GM12878 (cell line): ENCODE measurements around the gene MSX1. TPM values are rescaled to one million over a fixed set of nuclear protein-coding genes. Genes with fewer than 3 reads are reported as not detected.

Experiments used
- ATAC-seq: fragments of 200-7000 bp; cut with Tn5 transposase; 3 replicates; pipeline ENCODE4 v1.9.1; 2020; ENCODE audit warnings: mild to moderate bottlenecking, moderate library complexity
- BruUV-seq: library from RNA; stranded (reverse); fragments of 400-500 nt; replicated peaks from 2 replicates; lab custom pipeline; 2021; lab: Mats Ljungman, UMichigan
- CTCF ChIA-PET: fragments of 300-600 bp; sonication (Branson Sonifier 250); formaldehyde crosslinking; extraction: SDS; loops from one replicate; lab custom pipeline; 2021; ENCODE audit warnings: inconsistent platforms; lab: Yijun Ruan, JAX
- POLR2A ChIA-PET: fragments of 350-600 bp; formaldehyde crosslinking; extraction: SDS; loops from one replicate; lab custom pipeline; 2021; ENCODE audit warnings: inconsistent platforms; lab: Charles Lee
- RAD21 ChIA-PET: fragments of 300-600 bp; sonication (Branson Sonifier 250); formaldehyde crosslinking; loops from one replicate; lab custom pipeline; 2023; ENCODE audit warnings: antibody characterized with exemption; ENCODE audit not compliant: unreplicated experiment; lab: Charles Lee
- SMC1A ChIA-PET: fragments of 300-600 bp; sonication (Branson Sonifier 250); formaldehyde crosslinking; loops from one replicate; lab custom pipeline; 2023; ENCODE audit not compliant: unreplicated experiment, uncharacterized antibody; lab: Charles Lee
- DNase-seq: peaks from one replicate; pipeline ENCODE4 v3.0.0-alpha.2; 2011; ENCODE audit warnings: low read depth, low spot score
- FAIRE-seq: peaks from 3 replicates; lab custom pipeline; 2011; peaks lifted over from hg19 to GRCh38; lab: Jason Lieb, UNC
- H2AFZ ChIP-seq: 2 replicates; pipeline ENCODE4 v1.6.0; 2011; ENCODE audit warnings: low read depth, low read length, control low read depth; ENCODE audit not compliant: control insufficient read depth
- H3K27ac ChIP-seq: 2 replicates; pipeline ENCODE4 v1.5.1; 2011; ENCODE audit warnings: control low read depth; ENCODE audit not compliant: control insufficient read depth, insufficient read depth
- H3K27me3 ChIP-seq, 2 experiments: replicated peaks in 1 of 2; 2 replicates each; pipeline versions ENCODE4 v1.6.0 to v1.6.1; 2011; ENCODE audit warnings: low read length in 1 of 2; ENCODE audit not compliant: control insufficient read depth in 2 of 2, insufficient read depth in 2 of 2
- H3K36me3 ChIP-seq, 2 experiments: 2 replicates each; pipeline ENCODE4 v1.5.1; 2011; ENCODE audit warnings: low read length in 1 of 2; ENCODE audit not compliant: control insufficient read depth in 2 of 2, insufficient read depth in 2 of 2
- H3K4me1 ChIP-seq: 2 replicates; pipeline ENCODE4 v1.6.1; 2011; ENCODE audit warnings: mild to moderate bottlenecking, low read length, moderate library complexity, mixed read lengths; ENCODE audit not compliant: control insufficient read depth, insufficient read depth
- H3K4me2 ChIP-seq: 2 replicates; pipeline ENCODE4 v1.6.0; 2011; ENCODE audit warnings: control low read depth; ENCODE audit not compliant: control insufficient read depth, insufficient read depth
- H3K4me3 ChIP-seq: fragments of 200-600 bp; sonication (generic); 2 replicates; pipeline ENCODE4 v1.5.1; 2016
- H3K79me2 ChIP-seq: 2 replicates; pipeline ENCODE4 v1.6.0; 2011; ENCODE audit warnings: low read length; ENCODE audit not compliant: control insufficient read depth, insufficient read depth
- H3K9ac ChIP-seq: 2 replicates; pipeline ENCODE4 v1.8.0; 2011; ENCODE audit warnings: low read length, control low read depth, mixed read lengths; ENCODE audit not compliant: control insufficient read depth, insufficient read depth
- H3K9me3 ChIP-seq: replicated peaks from 3 replicates; pipeline ENCODE4 v1.5.1; 2011; ENCODE audit warnings: mild to moderate bottlenecking, low read length; ENCODE audit not compliant: control insufficient read depth, insufficient read depth
- H4K20me1 ChIP-seq: 2 replicates; pipeline ENCODE4 v1.6.0; 2011; ENCODE audit not compliant: control insufficient read depth, insufficient read depth
- HCFC1 ChIP-seq: fragments of 150-350 bp; IDR thresholded peaks from 2 replicates; pipeline ENCODE4 v1.6.1; 2014; ENCODE audit warnings: low read length
- HDAC6 ChIP-seq: fragments of 200-600 bp; sonication (generic); IDR thresholded peaks from one replicate; pipeline ENCODE4 v1.8.0; 2017; ENCODE audit warnings: antibody characterized with exemption; ENCODE audit not compliant: unreplicated experiment
- KDM1A ChIP-seq: fragments of 200-600 bp; sonication (generic); IDR thresholded peaks from 2 replicates; pipeline ENCODE4 v1.6.1; 2016; ENCODE audit warnings: borderline replicate concordance
- MEF2A ChIP-seq: IDR thresholded peaks from 2 replicates; pipeline ENCODE4 v1.6.1; 2011; ENCODE audit warnings: low read depth, mild to moderate bottlenecking, low read length, moderate library complexity; ENCODE audit not compliant: insufficient read depth
- MTA2 ChIP-seq: fragments of 450-650 bp; IDR thresholded peaks from 2 replicates; pipeline ENCODE4 v1.6.1; 2016; ENCODE audit warnings: low read depth, mild to moderate bottlenecking, moderate library complexity
- NR2C1 ChIP-seq: fragments of 450-650 bp; IDR thresholded peaks from 2 replicates; pipeline ENCODE4 v1.6.1; 2017; ENCODE audit warnings: antibody characterized with exemption, mild to moderate bottlenecking, moderate library complexity
- RAD51 ChIP-seq: fragments of 450-650 bp; IDR thresholded peaks from 2 replicates; pipeline ENCODE4 v1.6.1; 2016; ENCODE audit warnings: moderate library complexity, mild to moderate bottlenecking, inconsistent platforms
- RUNX3 ChIP-seq: IDR thresholded peaks from 2 replicates; pipeline ENCODE4 v1.6.1; 2012; ENCODE audit warnings: low read length, inconsistent platforms
- SP1 ChIP-seq: IDR thresholded peaks from one replicate; pipeline ENCODE4 v1.6.1; 2011; ENCODE audit warnings: low read depth, low read length
- SUPT20H ChIP-seq: IDR thresholded peaks from 2 replicates; pipeline ENCODE4 v1.6.1; 2011; ENCODE audit warnings: low read depth, mild to moderate bottlenecking, low read length, moderate library complexity, borderline replicate concordance; ENCODE audit not compliant: control insufficient read depth
- TAF1 ChIP-seq: IDR thresholded peaks from 2 replicates; pipeline ENCODE4 v1.6.1; 2011; ENCODE audit warnings: mild to moderate bottlenecking, low read depth, low read length, borderline replicate concordance
- TCF12 ChIP-seq: IDR thresholded peaks from 2 replicates; pipeline ENCODE4 v1.6.1; 2011; ENCODE audit warnings: low read depth, mild to moderate bottlenecking, low read length
- ZNF622 ChIP-seq: fragments of 450-650 bp; IDR thresholded peaks from 2 replicates; pipeline ENCODE4 v1.6.1; 2017; ENCODE audit warnings: mild to moderate bottlenecking, inconsistent platforms
- WGBS: methylation state at CpG from one replicate; pipeline ENCODE4 v1.1.6; 2016; ENCODE audit warnings: low lambda C conversion rate; ENCODE audit not compliant: insufficient replicate concordance, insufficient coverage; ENCODE audit errors: missing lambda C conversion rate; 5-methylcytosine and 5-hydroxymethylcytosine counted together
- in situ Hi-C: fragments of 300-500 bp; cut with MboI; formaldehyde crosslinking; loops from 9 replicates; pipeline ENCODE4 v1.14.3; 2018; ENCODE audit warnings: mixed read lengths
- intact Hi-C: fragments of 100-400 bp; cut with micrococcal nuclease; formaldehyde crosslinking; loops from one replicate; pipeline ENCODE4 v1.14.2; 2022; ENCODE audit not compliant: unreplicated experiment
- polyA plus RNA-seq, 11 experiments: library from polyadenylated mRNA; depleted of rRNA in 4 of 11; unstranded in 6 of 11; stranded (reverse) in 5 of 11; fragments of >200 nt; fragmentation: Nextera tagmentation in 4 of 11; fragmentation: Illumina TruSeq in 1 of 11; extraction: Ambion mirVana in 4 of 11; extraction: Trizol in 1 of 11; gene quantifications; 1 replicate in 1 of 11; 2 replicates in 10 of 11; pipeline versions ENCODE4 v1.2.1 to v1.2.3, GENCODE V29; 2011 to 2016; ENCODE audit warnings: inconsistent platforms in 2 of 11, missing spikeins in 2 of 11, low read depth in 1 of 11
- total RNA-seq, 4 experiments: library from RNA; depleted of rRNA in 3 of 4; stranded (reverse); fragments of >200 nt in 3 of 4; fragmentation: Illumina TruSeq in 1 of 4; extraction: Trizol in 1 of 4; gene quantifications; 2 replicates each; pipeline versions ENCODE4 v1.2.1 to v1.2.3, GENCODE V29; 2013 to 2021
- TF ChIP-seq, protein P1 (sequence below): fragments of 450-650 bp; IDR thresholded peaks from 2 replicates; pipeline ENCODE4 v1.6.1; 2016; ENCODE audit warnings: mild to moderate bottlenecking, moderate library complexity, borderline replicate concordance
- TF ChIP-seq, protein P2 (sequence below): fragments of 450-650 bp; IDR thresholded peaks from 2 replicates; pipeline ENCODE4 v1.6.1; 2016; ENCODE audit warnings: mild to moderate bottlenecking

The MSX1 gene
- total and polyA plus RNA-seq, 10 of the 15 experiments (the other 5 are each of a cell fraction or from before 2014, with no cell fraction given), result 0.04 to 0.56 (median 0.15) TPM; not detected in 2

DNA sequence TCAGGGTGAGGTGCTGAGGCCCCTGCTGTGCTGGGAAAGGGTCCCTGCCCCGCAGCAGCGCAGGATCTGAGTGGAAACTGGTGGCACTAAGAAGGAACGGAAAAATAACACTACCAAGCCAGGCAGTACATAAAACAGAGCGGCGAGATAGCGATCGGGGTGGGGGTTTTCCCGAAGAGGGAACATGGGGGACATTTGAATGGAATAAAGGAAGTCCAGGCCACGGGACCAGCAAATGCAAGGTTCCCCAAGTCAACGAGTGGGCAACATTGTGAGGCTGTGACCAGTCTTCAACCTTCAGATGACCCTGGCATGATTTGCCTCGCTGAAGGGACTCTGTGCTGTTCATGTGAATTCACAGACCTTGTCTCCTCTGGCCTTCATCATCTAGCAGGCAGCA lies 13.7 kb downstream of the MSX1 start:
- no TSS peak for BruUV-seq
- peaks cover 8 to 29% of the 10 kb centered on the region in 2 experiments; a peak in 3 of 4 replicates for H3K27me3 ChIP-seq
- H2AFZ ChIP-seq, result no peak overlapping the region
- ChIA-PET SMC1A (no interaction called here), POLR2A (no interaction called here), RAD21 (no interaction called here), CTCF (no interaction called here)
- H3K9me3 ChIP-seq, result no peaks in the 10 kb centered on the region; the same call in 2 of the 3 replicates
- DNase-seq (no peak), FAIRE-seq (no peak), ATAC-seq (no peak)
- H3K36me3 ChIP-seq, result no peaks in the 10 kb centered on the region
- H3K27ac ChIP-seq, result no peak overlapping the region
- in situ Hi-C loops, result no loop called here
- no peaks in the 10 kb centered on the region for H3K4me1 ChIP-seq
- 27% methylated on average over 11 of the region's 11 CpGs for WGBS
- no peaks in the 10 kb centered on the region for H4K20me1 ChIP-seq
- intact Hi-C loops, result no loop called here
- H3K4me3 ChIP-seq, result no peak overlapping the region
- TF ChIP-seq ZNF622 (no peak), RAD51 (no peak), HDAC6 (no peak), SUPT20H (no peak), KDM1A (no peak), NR2C1 (no peak), RUNX3 (no peak)
- no peak overlapping the region for H3K9ac ChIP-seq
- H3K4me2 ChIP-seq, result no peak overlapping the region
- no peaks in the 10 kb centered on the region for H3K79me2 ChIP-seq

DNA sequence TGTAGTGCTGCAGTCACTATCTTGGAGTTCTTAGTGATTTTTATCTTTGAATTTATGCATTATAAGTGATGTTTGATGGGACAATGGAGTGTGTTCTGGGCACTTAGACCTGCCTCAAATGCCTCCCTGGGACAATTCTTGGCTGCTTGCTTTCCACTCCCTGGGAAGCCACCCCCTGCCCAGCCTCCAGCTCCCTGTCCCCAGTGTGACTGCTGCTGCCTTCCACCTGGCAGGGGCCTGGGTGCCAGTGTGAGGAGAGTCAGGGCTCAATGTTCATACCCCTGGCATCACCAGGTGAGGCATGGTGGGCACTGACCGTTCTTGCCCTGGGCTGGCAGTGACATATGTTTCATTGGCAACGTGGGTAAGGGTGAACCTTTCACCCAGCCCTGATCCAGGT lies 14.8 kb downstream of the MSX1 start:
- no peak for DNase-seq
- H3K27me3 ChIP-seq, result peaks cover 8 to 25% of the 10 kb centered on the region in 2 experiments; a peak in 3 of 4 replicates
- TF ChIP-seq TAF1 (no peak), MTA2 (no peak), MEF2A (no peak), RAD51 (no peak), HCFC1 (no peak), SP1 (no peak), TCF12 (no peak)
- TF ChIP-seq, protein P1, sequence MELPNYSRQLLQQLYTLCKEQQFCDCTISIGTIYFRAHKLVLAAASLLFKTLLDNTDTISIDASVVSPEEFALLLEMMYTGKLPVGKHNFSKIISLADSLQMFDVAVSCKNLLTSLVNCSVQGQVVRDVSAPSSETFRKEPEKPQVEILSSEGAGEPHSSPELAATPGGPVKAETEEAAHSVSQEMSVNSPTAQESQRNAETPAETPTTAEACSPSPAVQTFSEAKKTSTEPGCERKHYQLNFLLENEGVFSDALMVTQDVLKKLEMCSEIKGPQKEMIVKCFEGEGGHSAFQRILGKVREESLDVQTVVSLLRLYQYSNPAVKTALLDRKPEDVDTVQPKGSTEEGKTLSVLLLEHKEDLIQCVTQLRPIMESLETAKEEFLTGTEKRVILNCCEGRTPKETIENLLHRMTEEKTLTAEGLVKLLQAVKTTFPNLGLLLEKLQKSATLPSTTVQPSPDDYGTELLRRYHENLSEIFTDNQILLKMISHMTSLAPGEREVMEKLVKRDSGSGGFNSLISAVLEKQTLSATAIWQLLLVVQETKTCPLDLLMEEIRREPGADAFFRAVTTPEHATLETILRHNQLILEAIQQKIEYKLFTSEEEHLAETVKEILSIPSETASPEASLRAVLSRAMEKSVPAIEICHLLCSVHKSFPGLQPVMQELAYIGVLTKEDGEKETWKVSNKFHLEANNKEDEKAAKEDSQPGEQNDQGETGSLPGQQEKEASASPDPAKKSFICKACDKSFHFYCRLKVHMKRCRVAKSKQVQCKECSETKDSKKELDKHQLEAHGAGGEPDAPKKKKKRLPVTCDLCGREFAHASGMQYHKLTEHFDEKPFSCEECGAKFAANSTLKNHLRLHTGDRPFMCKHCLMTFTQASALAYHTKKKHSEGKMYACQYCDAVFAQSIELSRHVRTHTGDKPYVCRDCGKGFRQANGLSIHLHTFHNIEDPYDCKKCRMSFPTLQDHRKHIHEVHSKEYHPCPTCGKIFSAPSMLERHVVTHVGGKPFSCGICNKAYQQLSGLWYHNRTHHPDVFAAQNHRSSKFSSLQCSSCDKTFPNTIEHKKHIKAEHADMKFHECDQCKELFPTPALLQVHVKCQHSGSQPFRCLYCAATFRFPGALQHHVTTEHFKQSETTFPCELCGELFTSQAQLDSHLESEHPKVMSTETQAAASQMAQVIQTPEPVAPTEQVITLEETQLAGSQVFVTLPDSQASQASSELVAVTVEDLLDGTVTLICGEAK, result no peak
- TF ChIP-seq, protein P2, sequence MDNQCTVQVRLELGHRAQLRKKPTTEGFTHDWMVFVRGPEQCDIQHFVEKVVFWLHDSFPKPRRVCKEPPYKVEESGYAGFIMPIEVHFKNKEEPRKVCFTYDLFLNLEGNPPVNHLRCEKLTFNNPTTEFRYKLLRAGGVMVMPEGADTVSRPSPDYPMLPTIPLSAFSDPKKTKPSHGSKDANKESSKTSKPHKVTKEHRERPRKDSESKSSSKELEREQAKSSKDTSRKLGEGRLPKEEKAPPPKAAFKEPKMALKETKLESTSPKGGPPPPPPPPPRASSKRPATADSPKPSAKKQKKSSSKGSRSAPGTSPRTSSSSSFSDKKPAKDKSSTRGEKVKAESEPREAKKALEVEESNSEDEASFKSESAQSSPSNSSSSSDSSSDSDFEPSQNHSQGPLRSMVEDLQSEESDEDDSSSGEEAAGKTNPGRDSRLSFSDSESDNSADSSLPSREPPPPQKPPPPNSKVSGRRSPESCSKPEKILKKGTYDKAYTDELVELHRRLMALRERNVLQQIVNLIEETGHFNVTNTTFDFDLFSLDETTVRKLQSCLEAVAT, result no peak

More for the DNA sequence above, 14.8 kb downstream of the MSX1 start:
- in situ Hi-C loops, result no loop called here
- H2AFZ ChIP-seq, result no peak overlapping the region
- H3K79me2 ChIP-seq, result no peaks in the 10 kb centered on the region
- no peak overlapping the region for H3K4me2 ChIP-seq
- H4K20me1 ChIP-seq, result no peaks in the 10 kb centered on the region
- FAIRE-seq (no peak), ATAC-seq (no peak)
- no peaks in the 10 kb centered on the region for H3K36me3 ChIP-seq
- no peak overlapping the region for H3K27ac ChIP-seq
- intact Hi-C loops, result no loop called here
- 30% methylated on average over 2 of the region's 2 CpGs for WGBS
- ChIA-PET RAD21 (no interaction called here), CTCF (interaction anchor here (1.5 kb wide), 1 partner anchor 350 kb away, joined by 4 read pairs; no protein-coding TSS in a partner anchor), POLR2A (no interaction called here), SMC1A (no interaction called here)
- H3K4me3 ChIP-seq, result no peak overlapping the region
- H3K9ac ChIP-seq, result no peak overlapping the region
- no TSS peak for BruUV-seq
- no peaks in the 10 kb centered on the region; the same call in 2 of the 3 replicates for H3K9me3 ChIP-seq
- no peaks in the 10 kb centered on the region for H3K4me1 ChIP-seq
